PC-9 (cell line): Measurements from ENCODE around the gene FITM1.

Experiments
- EZH2 ChIP-seq: fragments of 200-600 bp; sonication (generic); IDR thresholded peaks from 2 replicates; pipeline ENCODE4 v1.8.0; 2017; ENCODE audit warnings: antibody characterized with exemption, low read depth
- TF ChIP-seq, protein P1 (sequence below): fragments of 200-600 bp; sonication (generic); conservative IDR thresholded peaks from 2 replicates; pipeline ENCODE4 v1.6.1; 2017; ENCODE audit warnings: mixed run types, antibody characterized with exemption, mild to moderate bottlenecking, moderate library complexity

- TF ChIP-seq, protein P1, sequence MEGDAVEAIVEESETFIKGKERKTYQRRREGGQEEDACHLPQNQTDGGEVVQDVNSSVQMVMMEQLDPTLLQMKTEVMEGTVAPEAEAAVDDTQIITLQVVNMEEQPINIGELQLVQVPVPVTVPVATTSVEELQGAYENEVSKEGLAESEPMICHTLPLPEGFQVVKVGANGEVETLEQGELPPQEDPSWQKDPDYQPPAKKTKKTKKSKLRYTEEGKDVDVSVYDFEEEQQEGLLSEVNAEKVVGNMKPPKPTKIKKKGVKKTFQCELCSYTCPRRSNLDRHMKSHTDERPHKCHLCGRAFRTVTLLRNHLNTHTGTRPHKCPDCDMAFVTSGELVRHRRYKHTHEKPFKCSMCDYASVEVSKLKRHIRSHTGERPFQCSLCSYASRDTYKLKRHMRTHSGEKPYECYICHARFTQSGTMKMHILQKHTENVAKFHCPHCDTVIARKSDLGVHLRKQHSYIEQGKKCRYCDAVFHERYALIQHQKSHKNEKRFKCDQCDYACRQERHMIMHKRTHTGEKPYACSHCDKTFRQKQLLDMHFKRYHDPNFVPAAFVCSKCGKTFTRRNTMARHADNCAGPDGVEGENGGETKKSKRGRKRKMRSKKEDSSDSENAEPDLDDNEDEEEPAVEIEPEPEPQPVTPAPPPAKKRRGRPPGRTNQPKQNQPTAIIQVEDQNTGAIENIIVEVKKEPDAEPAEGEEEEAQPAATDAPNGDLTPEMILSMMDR = no peak
- TF ChIP-seq EZH2 = no peak
These were observed 35.0 kb upstream of the FITM1 start for GRCh38 chr14:24095271-24096068.
